ENCODE results near the gene TRPM5. TPM values are rescaled to one million over a fixed set of nuclear protein-coding genes. Genes with fewer than 3 reads are reported as not detected.

TRPM5 gene
- total RNA-seq, 1 experiment from 2014 or later: not detected

- peaks cover 52% of the 10 kb centered on the region for H3K36me3 Mint-ChIP-seq (ENCODE audit: insufficient read depth, unreplicated experiment)
- no TSS peak for BruUV-seq (replicated peaks)
These were observed 47.3 kb downstream of the TRPM5 start for GRCh38 chr11:2397005-2397404.

DNA sequence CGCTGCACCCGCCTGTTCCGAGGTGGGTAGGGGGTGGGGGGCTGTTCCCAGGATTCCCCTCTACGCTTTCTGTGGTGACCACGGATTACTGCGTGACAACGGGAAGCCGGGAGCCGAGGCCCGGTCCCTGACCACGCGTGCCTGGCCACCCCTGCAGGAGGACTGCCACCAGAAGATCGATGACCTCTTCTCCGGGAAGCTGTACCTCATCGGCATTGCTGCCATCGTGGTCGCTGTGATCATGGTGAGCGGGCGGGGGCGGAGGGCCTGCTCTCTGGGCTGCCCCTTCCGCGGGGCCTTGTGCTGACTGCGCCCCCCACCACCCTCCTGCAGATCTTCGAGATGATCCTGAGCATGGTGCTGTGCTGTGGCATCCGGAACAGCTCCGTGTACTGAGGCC is 47.8 kb downstream of the TRPM5 start:
- intact Hi-C loops (cut with micrococcal nuclease; ENCODE audit: unreplicated experiment): no loop called here
- no peak for DNase-seq
- Mint-ChIP-seq H3K36me3 (ENCODE audit: insufficient read depth, unreplicated experiment) (peaks cover 52% of the 10 kb centered on the region), H3K27me3 (ENCODE audit: unreplicated experiment) (no peaks in the 10 kb centered on the region), H3K27ac (ENCODE audit: unreplicated experiment) (no peak overlapping the region), H3K9me3 (ENCODE audit: low read depth, unreplicated experiment) (no peaks in the 10 kb centered on the region), H3K4me1 (ENCODE audit: low read depth, unreplicated experiment) (no peaks in the 10 kb centered on the region), H3K4me3 (ENCODE audit: low read depth, unreplicated experiment) (no peak overlapping the region)
- TF ChIP-seq CTCF (IDR thresholded peaks at IDR 0.05; ENCODE audit: unreplicated experiment): no peak
- CTCF ChIA-PET: no interaction called here
- BruUV-seq (replicated peaks): no TSS peak

More at GRCh38 chr11:2397005-2397404, 47.3 kb downstream of the TRPM5 start:
- Mint-ChIP-seq H3K9me3 (ENCODE audit: low read depth, unreplicated experiment) (no peaks in the 10 kb centered on the region), H3K27me3 (ENCODE audit: unreplicated experiment) (no peaks in the 10 kb centered on the region), H3K4me3 (ENCODE audit: low read depth, unreplicated experiment) (no peak overlapping the region), H3K27ac (ENCODE audit: unreplicated experiment) (no peak overlapping the region), H3K4me1 (ENCODE audit: low read depth, unreplicated experiment) (no peaks in the 10 kb centered on the region)
- TF ChIP-seq CTCF (IDR thresholded peaks at IDR 0.05; ENCODE audit: unreplicated experiment): no peak
- CTCF ChIA-PET: no interaction called here
- DNase-seq: no peak
- intact Hi-C loops (cut with micrococcal nuclease; ENCODE audit: unreplicated experiment): no loop called here

DNA sequence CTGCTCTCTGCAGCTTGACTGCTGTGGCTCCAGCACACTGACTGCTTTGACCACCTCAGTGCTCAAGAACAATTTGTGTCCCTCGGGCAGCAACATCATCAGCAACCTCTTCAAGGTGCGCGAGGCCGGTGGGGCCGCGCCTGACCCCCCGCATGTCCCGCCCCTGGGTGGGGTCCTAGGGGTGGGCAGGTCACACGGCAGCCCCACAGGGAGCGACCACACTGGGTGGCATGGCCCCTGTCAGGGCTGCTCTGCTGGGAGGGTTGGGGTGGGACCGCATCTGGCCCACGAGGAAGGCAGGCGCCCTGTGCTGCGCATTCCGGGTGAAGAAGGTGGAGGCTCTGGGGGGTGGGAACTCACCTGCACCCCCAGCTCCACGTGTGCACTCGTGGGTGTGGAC is 48.5 kb downstream of the TRPM5 start:
- DNase-seq: no peak
- H3K27me3 Mint-ChIP-seq (ENCODE audit: unreplicated experiment): no peaks in the 10 kb centered on the region
- no peaks in the 10 kb centered on the region for H3K4me1 Mint-ChIP-seq (ENCODE audit: low read depth, unreplicated experiment)
- H3K27ac Mint-ChIP-seq (ENCODE audit: unreplicated experiment): no peak overlapping the region
- intact Hi-C loops (cut with micrococcal nuclease; ENCODE audit: unreplicated experiment): no loop called here
- H3K9me3 Mint-ChIP-seq (ENCODE audit: low read depth, unreplicated experiment): no peaks in the 10 kb centered on the region
- peaks cover 47% of the 10 kb centered on the region for H3K36me3 Mint-ChIP-seq (ENCODE audit: insufficient read depth, unreplicated experiment)
- CTCF ChIA-PET: no interaction called here
- TF ChIP-seq CTCF (IDR thresholded peaks at IDR 0.05; ENCODE audit: unreplicated experiment): no peak
- BruUV-seq (replicated peaks): no TSS peak
- H3K4me3 Mint-ChIP-seq (ENCODE audit: low read depth, unreplicated experiment): no peak overlapping the region

GRCh38 chr11:2395211-2395730 is 49.0 kb downstream of the TRPM5 start:
- CTCF ChIA-PET: no interaction called here
- H3K4me1 Mint-ChIP-seq (ENCODE audit: low read depth, unreplicated experiment): no peaks in the 10 kb centered on the region
- no peak for DNase-seq
- no peaks in the 10 kb centered on the region for H3K27me3 Mint-ChIP-seq (ENCODE audit: unreplicated experiment)
- no peak overlapping the region for H3K4me3 Mint-ChIP-seq (ENCODE audit: low read depth, unreplicated experiment)
- TF ChIP-seq CTCF (IDR thresholded peaks at IDR 0.05; ENCODE audit: unreplicated experiment): no peak
- no peak overlapping the region for H3K27ac Mint-ChIP-seq (ENCODE audit: unreplicated experiment)
- H3K36me3 Mint-ChIP-seq (ENCODE audit: insufficient read depth, unreplicated experiment): peaks cover 41% of the 10 kb centered on the region
- H3K9me3 Mint-ChIP-seq (ENCODE audit: low read depth, unreplicated experiment): no peaks in the 10 kb centered on the region
- no TSS peak for BruUV-seq (replicated peaks)
- intact Hi-C loops (cut with micrococcal nuclease; ENCODE audit: unreplicated experiment): no loop called here

DNA sequence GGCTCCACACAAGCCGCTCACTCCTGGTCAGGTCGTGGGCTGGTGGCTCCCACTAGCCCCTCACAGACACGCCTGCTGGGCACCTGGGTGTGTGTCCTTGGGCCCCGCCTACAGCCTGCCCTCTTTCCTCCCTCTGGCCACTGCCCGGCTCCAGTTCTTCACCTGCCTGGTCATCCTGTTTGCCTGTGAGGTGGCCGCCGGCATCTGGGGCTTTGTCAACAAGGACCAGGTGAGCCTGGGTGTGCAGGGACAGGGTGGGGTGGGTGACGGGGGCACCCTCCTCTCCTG is 49.6 kb downstream of the TRPM5 start:
- CTCF ChIA-PET: no interaction called here
- intact Hi-C loops (cut with micrococcal nuclease; ENCODE audit: unreplicated experiment): no loop called here
- H3K4me1 Mint-ChIP-seq (ENCODE audit: low read depth, unreplicated experiment): no peaks in the 10 kb centered on the region
- BruUV-seq (replicated peaks): no TSS peak
- no peak for TF ChIP-seq CTCF (IDR thresholded peaks at IDR 0.05; ENCODE audit: unreplicated experiment)
- H3K9me3 Mint-ChIP-seq (ENCODE audit: low read depth, unreplicated experiment): no peaks in the 10 kb centered on the region
- H3K27me3 Mint-ChIP-seq (ENCODE audit: unreplicated experiment): no peaks in the 10 kb centered on the region
- H3K36me3 Mint-ChIP-seq (ENCODE audit: insufficient read depth, unreplicated experiment): peaks cover 36% of the 10 kb centered on the region
- no peak overlapping the region for H3K27ac Mint-ChIP-seq (ENCODE audit: unreplicated experiment)
- H3K4me3 Mint-ChIP-seq (ENCODE audit: low read depth, unreplicated experiment): no peak overlapping the region
- DNase-seq: no peak

Data from Calu3 (cell line).